Stimulated activated CD4-positive, alpha-beta T cell treated with anti-CD3 and anti-CD28 coated beads, TNF-alpha, amount 100 ng/mL, for 1 hour (primary cell): ENCODE results near the gene TMED4.
"Not testable (repeated sequence)": the region's sequence is repeated elsewhere in the genome, so short reads cannot be mapped to it uniquely, and the experiment has no call there.

ENCODE experiments used
- DNase-seq, 3 donors: peaks; one replicate each; pipeline ENCODE4 v3.0.0-alpha.2; 2020; ENCODE audit warnings: low read depth in 3 of 3, low spot score in 1 of 3

The TMED4 gene

GRCh38 chr7:44607141-44608068, 25.4 kb upstream of the TMED4 start:
- no peak for DNase-seq

- peak; percentile 94 to 98 (median 97) for DNase-seq
Observed at GRCh38 chr7:44606341-44607140, 24.5 kb upstream of the TMED4 start, which contains the start of gene OGDH. Gene OGDH, plus strand, starts transcription at chr7:44606627. Its CDS starts 17,717 bp downstream, at chr7:44624344.

- DNase-seq = no peak
Observed at GRCh38 chr7:44604941-44605340, 22.9 kb upstream of the TMED4 start.

- DNase-seq = no peak
Observed at GRCh38 chr7:44603193-44603592, 21.2 kb upstream of the TMED4 start.

GRCh38 chr7:44602576-44602910, 20.5 kb upstream of the TMED4 start:
- DNase-seq = no peak

- no peak for DNase-seq
Observed at GRCh38 chr7:44599222-44599621, 17.2 kb upstream of the TMED4 start.

GRCh38 chr7:44597181-44597580, 15.2 kb upstream of the TMED4 start:
- DNase-seq = not testable (repeated sequence)

- no peak for DNase-seq
Observed at GRCh38 chr7:44595934-44596635, 14.1 kb upstream of the TMED4 start.

- DNase-seq = no peak
Observed at GRCh38 chr7:44590910-44591309, 8.9 kb upstream of the TMED4 start.

- peak in 1 of 3 donors; percentile 37 for DNase-seq
Observed at GRCh38 chr7:44587843-44588711, 6.0 kb upstream of the TMED4 start.

- DNase-seq = no peak
Observed at GRCh38 chr7:44583146-44583865, 1.3 kb upstream of the TMED4 start.

- no peak for DNase-seq
Observed at GRCh38 chr7:44580945-44581878, 819 bp downstream of the TMED4 start.

GRCh38 chr7:44576228-44576627, 5.8 kb downstream of the TMED4 start:
- no peak for DNase-seq

GRCh38 chr7:44575054-44575453, 7.0 kb downstream of the TMED4 start:
- no peak for DNase-seq

GRCh38 chr7:44574287-44574872, 7.7 kb downstream of the TMED4 start:
- DNase-seq = no peak

- peak; percentile 79 to 85 (median 81) for DNase-seq
Observed at GRCh38 chr7:44573464-44574286, 8.4 kb downstream of the TMED4 start, which contains the start of gene DDX56. Gene DDX56, minus strand, starts transcription at chr7:44573908. Its CDS starts 13 bp downstream, at chr7:44573895.

- no peak for DNase-seq
Observed at GRCh38 chr7:44572771-44573170, 9.3 kb downstream of the TMED4 start.
